D721Med (cell line): Measurements from ENCODE around the gene FGFR3.

ENCODE experiments used
- DNase-seq: peaks from one replicate; pipeline ENCODE4 v3.0.0; 2011; ENCODE audit warnings: low spot score; ENCODE audit not compliant: insufficient read length
- FAIRE-seq: peaks from 2 replicates; lab custom pipeline; 2011; peaks lifted over from hg19 to GRCh38; lab: Jason Lieb, UNC
- TF ChIP-seq, protein P1 (sequence below): IDR thresholded peaks from 2 replicates; pipeline ENCODE4 v1.5.1; 2012; ENCODE audit warnings: mild to moderate bottlenecking, control low read depth; ENCODE audit not compliant: insufficient read depth; ENCODE audit errors: missing control alignments

The FGFR3 gene

DNA sequence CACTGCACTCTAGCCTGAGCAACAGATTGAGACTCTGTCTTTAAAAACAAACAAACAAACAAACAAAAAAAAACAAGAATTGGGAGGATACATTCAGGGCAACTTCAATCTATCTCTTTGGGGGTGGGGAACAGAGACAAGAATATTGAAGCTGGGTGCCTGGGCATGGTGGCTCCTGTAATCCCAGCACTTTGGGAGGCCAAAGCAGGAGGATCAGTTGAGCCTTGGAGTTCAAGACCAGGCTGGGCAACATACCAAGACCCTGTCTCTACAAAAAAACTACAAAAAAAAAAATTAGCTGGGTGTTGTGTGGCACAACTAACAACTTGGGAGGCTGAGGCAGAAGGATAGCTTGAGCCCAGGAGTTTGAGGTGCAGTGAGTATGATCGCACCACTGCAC lies 61.7 kb downstream of the FGFR3 start:
- no peak for FAIRE-seq
- TF ChIP-seq, protein P1, sequence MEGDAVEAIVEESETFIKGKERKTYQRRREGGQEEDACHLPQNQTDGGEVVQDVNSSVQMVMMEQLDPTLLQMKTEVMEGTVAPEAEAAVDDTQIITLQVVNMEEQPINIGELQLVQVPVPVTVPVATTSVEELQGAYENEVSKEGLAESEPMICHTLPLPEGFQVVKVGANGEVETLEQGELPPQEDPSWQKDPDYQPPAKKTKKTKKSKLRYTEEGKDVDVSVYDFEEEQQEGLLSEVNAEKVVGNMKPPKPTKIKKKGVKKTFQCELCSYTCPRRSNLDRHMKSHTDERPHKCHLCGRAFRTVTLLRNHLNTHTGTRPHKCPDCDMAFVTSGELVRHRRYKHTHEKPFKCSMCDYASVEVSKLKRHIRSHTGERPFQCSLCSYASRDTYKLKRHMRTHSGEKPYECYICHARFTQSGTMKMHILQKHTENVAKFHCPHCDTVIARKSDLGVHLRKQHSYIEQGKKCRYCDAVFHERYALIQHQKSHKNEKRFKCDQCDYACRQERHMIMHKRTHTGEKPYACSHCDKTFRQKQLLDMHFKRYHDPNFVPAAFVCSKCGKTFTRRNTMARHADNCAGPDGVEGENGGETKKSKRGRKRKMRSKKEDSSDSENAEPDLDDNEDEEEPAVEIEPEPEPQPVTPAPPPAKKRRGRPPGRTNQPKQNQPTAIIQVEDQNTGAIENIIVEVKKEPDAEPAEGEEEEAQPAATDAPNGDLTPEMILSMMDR, result no peak

DNA sequence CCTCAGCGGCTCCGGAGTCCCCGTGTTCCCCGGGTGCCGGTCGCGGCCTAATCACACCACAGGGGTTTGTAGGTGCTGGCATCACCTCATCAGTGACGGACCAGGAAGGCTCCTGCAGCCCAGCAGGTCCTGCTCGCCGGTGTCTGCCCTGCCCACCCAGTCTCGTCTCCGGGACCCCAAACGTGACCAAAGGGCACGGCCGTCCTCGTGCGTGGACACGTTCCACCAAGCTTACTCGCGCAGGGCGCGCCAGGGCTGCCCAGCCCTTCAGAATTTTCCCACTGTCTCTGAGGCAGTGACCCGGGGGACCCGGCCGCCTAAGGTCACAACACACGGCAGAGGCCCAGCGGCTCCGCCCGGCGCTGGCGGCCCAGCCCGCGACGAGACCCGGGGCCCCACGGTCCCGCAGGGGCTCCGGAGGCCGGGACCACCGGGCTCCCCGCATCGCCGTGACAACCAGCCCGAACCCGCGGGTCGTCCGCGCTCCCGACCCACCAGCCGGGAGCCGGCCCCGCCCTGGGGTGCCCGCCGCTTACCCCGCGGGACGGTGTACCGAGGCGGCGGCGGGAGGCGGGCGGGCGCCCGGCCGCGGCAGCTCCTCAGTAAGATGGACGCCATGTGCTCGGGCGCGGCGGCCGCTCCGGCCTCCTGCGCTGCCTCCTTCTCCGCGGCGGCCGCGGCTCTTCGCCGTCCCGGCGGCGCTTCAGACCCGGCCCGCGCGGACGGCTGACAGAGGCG lies 62.4 kb downstream of the FGFR3 start:
- TF ChIP-seq, protein P1, result no peak
- no peak for DNase-seq
- no peak for FAIRE-seq

More for the DNA sequence above, 61.7 kb downstream of the FGFR3 start:
- DNase-seq, result no peak

- TF ChIP-seq, protein P1, result no peak
- no peak for FAIRE-seq
- peak; percentile 93 for DNase-seq
These were observed 63.2 kb downstream of the FGFR3 start, which contains the start of gene LETM1 for GRCh38 chr4:1856071-1856942. TSS of gene LETM1 (minus strand) at chr4:1856156. CDS start at chr4:1855950, 206 bp downstream.

GRCh38 chr4:1856943-1857699 lies 64.0 kb downstream of the FGFR3 start:
- FAIRE-seq, result no peak
- DNase-seq, result no peak
- TF ChIP-seq, protein P1, result no peak

- TF ChIP-seq, protein P1, result no peak
- DNase-seq (no peak), FAIRE-seq (no peak)
These were observed 64.8 kb downstream of the FGFR3 start for GRCh38 chr4:1857931-1858330.
